ENCODE data around the gene ADAMTS1. TPM values are rescaled to one million over a fixed set of nuclear protein-coding genes. Genes with fewer than 3 reads are reported as not detected.

ADAMTS1 gene
- total and polyA plus RNA-seq, 4 experiments from 2014 or later, result 0.16 TPM; not detected in 3

- H3K9me3 ChIP-seq (ENCODE audit: control insufficient read depth in 1 of 2, low read length in 2 of 2), result no peaks in the 10 kb centered on the region
- H3K27ac ChIP-seq (ENCODE audit: low read depth, low read length), result no peak overlapping the region
- no peaks in the 10 kb centered on the region for H3K4me1 ChIP-seq (ENCODE audit: insufficient read depth, low read length)
- Mint-ChIP-seq H3K4me3 (no peak overlapping the region), H3K9me3 (peaks cover 0 to 2% (median 0%) of the 10 kb centered on the region in 8 donors), H3K4me1 (no peaks in the 10 kb centered on the region), H3K27me3 (peaks cover 0 to 3% of the 10 kb centered on the region in 2 donors), H3K36me3 (no peaks in the 10 kb centered on the region), H3K27ac (no peak overlapping the region)
- no peak for DNase-seq
- ChIA-PET POLR2A (ENCODE audit: partially characterized antibody) (no interaction called here), CTCF (ENCODE audit: partially characterized antibody) (no interaction called here)
- no peaks in the 10 kb centered on the region for H3K27me3 ChIP-seq (ENCODE audit: insufficient read depth, low read length)
- H3K4me3 ChIP-seq (ENCODE audit: low read length in 2 of 2), result no peak overlapping the region
- no peaks in the 10 kb centered on the region for H3K36me3 ChIP-seq (ENCODE audit: insufficient read depth, low read length)
- intact Hi-C loops (cut with micrococcal nuclease), result no loop called here
These were observed 40.2 kb downstream of the ADAMTS1 start for GRCh38 chr21:26804895-26805609.

- Mint-ChIP-seq H3K36me3 (no peaks in the 10 kb centered on the region), H3K27me3 (peaks cover 0 to 4% of the 10 kb centered on the region in 2 donors), H3K9me3 (no peaks in the 10 kb centered on the region), H3K4me3 (no peak overlapping the region), H3K27ac (no peak overlapping the region), H3K4me1 (no peaks in the 10 kb centered on the region)
- Histone ChIP-seq H3K4me3 (ENCODE audit: low read length in 2 of 2) (no peak overlapping the region), H3K9me3 (ENCODE audit: control insufficient read depth in 1 of 2, low read length in 2 of 2) (no peaks in the 10 kb centered on the region), H3K27me3 (ENCODE audit: insufficient read depth, low read length) (no peaks in the 10 kb centered on the region), H3K27ac (ENCODE audit: low read depth, low read length) (no peak overlapping the region), H3K36me3 (ENCODE audit: insufficient read depth, low read length) (no peaks in the 10 kb centered on the region), H3K4me1 (ENCODE audit: insufficient read depth, low read length) (no peaks in the 10 kb centered on the region)
- DNase-seq, result no peak
- ChIA-PET CTCF (ENCODE audit: partially characterized antibody) (no interaction called here), POLR2A (ENCODE audit: partially characterized antibody) (no interaction called here)
- intact Hi-C loops (cut with micrococcal nuclease), result no loop called here
These were observed 43.7 kb downstream of the ADAMTS1 start for GRCh38 chr21:26801498-26801897.

GRCh38 chr21:26800970-26801431 lies 44.2 kb downstream of the ADAMTS1 start:
- intact Hi-C loops (cut with micrococcal nuclease), result no loop called here
- H3K4me1 Mint-ChIP-seq, result no peaks in the 10 kb centered on the region
- no peaks in the 10 kb centered on the region for H3K36me3 ChIP-seq (ENCODE audit: insufficient read depth, low read length)
- no peak overlapping the region for H3K4me3 ChIP-seq (ENCODE audit: low read length in 2 of 2)
- no peaks in the 10 kb centered on the region for H3K9me3 ChIP-seq (ENCODE audit: control insufficient read depth in 1 of 2, low read length in 2 of 2)
- no peaks in the 10 kb centered on the region for H3K9me3 Mint-ChIP-seq
- H3K36me3 Mint-ChIP-seq, result no peaks in the 10 kb centered on the region
- DNase-seq, result no peak
- no peaks in the 10 kb centered on the region for H3K4me1 ChIP-seq (ENCODE audit: insufficient read depth, low read length)
- ChIA-PET POLR2A (ENCODE audit: partially characterized antibody) (no interaction called here), CTCF (ENCODE audit: partially characterized antibody) (no interaction called here)
- H3K27me3 ChIP-seq (ENCODE audit: insufficient read depth, low read length), result no peaks in the 10 kb centered on the region
- H3K4me3 Mint-ChIP-seq, result no peak overlapping the region
- H3K27ac ChIP-seq (ENCODE audit: low read depth, low read length), result no peak overlapping the region
- H3K27me3 Mint-ChIP-seq, result peaks cover 0 to 4% of the 10 kb centered on the region in 2 donors
- no peak overlapping the region for H3K27ac Mint-ChIP-seq

GRCh38 chr21:26800455-26800854 lies 44.8 kb downstream of the ADAMTS1 start:
- no peak for DNase-seq
- H3K36me3 Mint-ChIP-seq, result no peaks in the 10 kb centered on the region
- Histone ChIP-seq H3K27me3 (ENCODE audit: insufficient read depth, low read length) (no peaks in the 10 kb centered on the region), H3K36me3 (ENCODE audit: insufficient read depth, low read length) (no peaks in the 10 kb centered on the region), H3K9me3 (ENCODE audit: control insufficient read depth in 1 of 2, low read length in 2 of 2) (no peaks in the 10 kb centered on the region), H3K4me3 (ENCODE audit: low read length in 2 of 2) (no peak overlapping the region), H3K4me1 (ENCODE audit: insufficient read depth, low read length) (no peaks in the 10 kb centered on the region), H3K27ac (ENCODE audit: low read depth, low read length) (no peak overlapping the region)
- CTCF ChIA-PET (ENCODE audit: partially characterized antibody), result no interaction called here
- H3K4me1 Mint-ChIP-seq, result no peaks in the 10 kb centered on the region
- POLR2A ChIA-PET (ENCODE audit: partially characterized antibody), result no interaction called here
- H3K4me3 Mint-ChIP-seq, result no peak overlapping the region
- intact Hi-C loops (cut with micrococcal nuclease), result no loop called here
- peaks cover 0 to 4% of the 10 kb centered on the region in 2 donors for H3K27me3 Mint-ChIP-seq
- no peak overlapping the region for H3K27ac Mint-ChIP-seq
- no peaks in the 10 kb centered on the region for H3K9me3 Mint-ChIP-seq

- Mint-ChIP-seq H3K4me1 (no peaks in the 10 kb centered on the region), H3K27me3 (peaks cover 0 to 4% of the 10 kb centered on the region in 2 donors), H3K36me3 (no peaks in the 10 kb centered on the region), H3K9me3 (no peaks in the 10 kb centered on the region), H3K4me3 (no peak overlapping the region), H3K27ac (no peak overlapping the region)
- Histone ChIP-seq H3K9me3 (ENCODE audit: control insufficient read depth in 1 of 2, low read length in 2 of 2) (no peaks in the 10 kb centered on the region), H3K4me1 (ENCODE audit: insufficient read depth, low read length) (no peaks in the 10 kb centered on the region), H3K27me3 (ENCODE audit: insufficient read depth, low read length) (no peaks in the 10 kb centered on the region), H3K4me3 (ENCODE audit: low read length in 2 of 2) (no peak overlapping the region), H3K27ac (ENCODE audit: low read depth, low read length) (no peak overlapping the region), H3K36me3 (ENCODE audit: insufficient read depth, low read length) (no peaks in the 10 kb centered on the region)
- CTCF ChIA-PET (ENCODE audit: partially characterized antibody), result no interaction called here
- intact Hi-C loops (cut with micrococcal nuclease), result no loop called here
- POLR2A ChIA-PET (ENCODE audit: partially characterized antibody), result no interaction called here
- no peak for DNase-seq
These were observed 45.2 kb downstream of the ADAMTS1 start for GRCh38 chr21:26800001-26800400.

GRCh38 chr21:26798856-26799751 lies 46.1 kb downstream of the ADAMTS1 start:
- Histone ChIP-seq H3K27me3 (ENCODE audit: insufficient read depth, low read length) (no peaks in the 10 kb centered on the region), H3K4me1 (ENCODE audit: insufficient read depth, low read length) (no peaks in the 10 kb centered on the region), H3K36me3 (ENCODE audit: insufficient read depth, low read length) (no peaks in the 10 kb centered on the region), H3K9me3 (ENCODE audit: control insufficient read depth in 1 of 2, low read length in 2 of 2) (no peaks in the 10 kb centered on the region), H3K4me3 (ENCODE audit: low read length in 2 of 2) (no peak overlapping the region), H3K27ac (ENCODE audit: low read depth, low read length) (no peak overlapping the region)
- no peaks in the 10 kb centered on the region for H3K36me3 Mint-ChIP-seq
- no peaks in the 10 kb centered on the region for H3K9me3 Mint-ChIP-seq
- no peak overlapping the region for H3K4me3 Mint-ChIP-seq
- H3K4me1 Mint-ChIP-seq, result no peaks in the 10 kb centered on the region
- intact Hi-C loops (cut with micrococcal nuclease), result no loop called here
- no peak for DNase-seq
- ChIA-PET CTCF (ENCODE audit: partially characterized antibody) (no interaction called here), POLR2A (ENCODE audit: partially characterized antibody) (no interaction called here)
- peaks cover 0 to 4% of the 10 kb centered on the region in 2 donors for H3K27me3 Mint-ChIP-seq
- no peak overlapping the region for H3K27ac Mint-ChIP-seq

GRCh38 chr21:26797878-26798456 lies 47.2 kb downstream of the ADAMTS1 start:
- Mint-ChIP-seq H3K9me3 (peaks cover 0 to 10% (median 0%) of the 10 kb centered on the region in 8 donors), H3K27ac (no peak overlapping the region), H3K4me1 (no peaks in the 10 kb centered on the region), H3K4me3 (no peak overlapping the region), H3K36me3 (no peaks in the 10 kb centered on the region), H3K27me3 (peaks cover 0 to 5% of the 10 kb centered on the region in 2 donors)
- Histone ChIP-seq H3K4me3 (ENCODE audit: low read length in 2 of 2) (no peak overlapping the region), H3K27ac (ENCODE audit: low read depth, low read length) (no peak overlapping the region), H3K9me3 (ENCODE audit: control insufficient read depth in 1 of 2, low read length in 2 of 2) (no peaks in the 10 kb centered on the region), H3K27me3 (ENCODE audit: insufficient read depth, low read length) (no peaks in the 10 kb centered on the region), H3K36me3 (ENCODE audit: insufficient read depth, low read length) (no peaks in the 10 kb centered on the region), H3K4me1 (ENCODE audit: insufficient read depth, low read length) (no peaks in the 10 kb centered on the region)
- DNase-seq, result no peak
- intact Hi-C loops (cut with micrococcal nuclease), result no loop called here
- POLR2A ChIA-PET (ENCODE audit: partially characterized antibody), result no interaction called here
- CTCF ChIA-PET (ENCODE audit: partially characterized antibody), result no interaction called here
